GM18511 (cell line): ENCODE data around the gene PCDHGB4.
A peak's percentile ranks its signal among the peaks of the same experiment; 100 is the strongest.
"Not testable (repeated sequence)": the region's sequence is repeated elsewhere in the genome, so short reads cannot be mapped to it uniquely, and the experiment has no call there.

Experiments
- ATAC-seq: cut with Tn5 transposase; IDR thresholded peaks from one replicate; pipeline ENCODE4 v1.9.1; 2021; ENCODE audit warnings: mild to moderate bottlenecking, moderate library complexity; ENCODE audit not compliant: unreplicated experiment

The PCDHGB4 gene

DNA sequence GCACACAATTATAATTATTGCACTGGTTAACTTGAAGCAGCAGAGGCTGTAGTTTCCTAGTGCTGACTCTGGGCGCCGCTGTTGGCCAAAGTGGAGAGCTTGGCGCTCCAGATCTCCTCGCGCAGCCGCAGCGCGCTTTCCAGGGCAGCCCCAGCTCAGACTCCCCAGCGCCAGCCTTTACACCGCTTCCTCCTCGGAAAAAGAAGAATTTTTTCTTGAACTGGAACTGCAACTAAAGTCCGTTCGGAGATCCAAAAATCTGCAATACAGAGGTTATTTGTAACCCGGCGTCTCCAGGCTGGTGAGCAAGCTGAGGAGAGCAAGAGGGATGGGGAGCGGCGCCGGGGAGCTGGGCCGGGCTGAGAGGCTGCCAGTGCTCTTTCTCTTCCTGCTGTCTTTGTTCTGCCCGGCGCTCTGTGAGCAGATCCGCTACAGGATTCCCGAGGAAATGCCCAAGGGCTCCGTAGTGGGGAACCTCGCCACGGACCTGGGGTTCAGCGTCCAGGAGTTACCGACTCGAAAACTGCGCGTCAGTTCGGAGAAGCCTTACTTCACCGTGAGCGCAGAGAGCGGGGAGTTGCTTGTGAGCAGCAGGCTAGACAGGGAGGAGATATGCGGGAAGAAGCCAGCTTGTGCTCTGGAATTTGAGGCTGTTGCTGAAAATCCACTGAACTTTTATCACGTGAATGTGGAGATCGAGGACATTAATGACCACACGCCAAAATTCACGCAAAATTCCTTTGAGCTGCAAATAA, at the start of gene PCDHGB4:
Gene PCDHGB4, plus strand, starts transcription at position 142 of the 755 bp plus-strand sequence. Its CDS starts 187 bp downstream, at position 329.
- peak; percentile 97 for ATAC-seq

DNA sequence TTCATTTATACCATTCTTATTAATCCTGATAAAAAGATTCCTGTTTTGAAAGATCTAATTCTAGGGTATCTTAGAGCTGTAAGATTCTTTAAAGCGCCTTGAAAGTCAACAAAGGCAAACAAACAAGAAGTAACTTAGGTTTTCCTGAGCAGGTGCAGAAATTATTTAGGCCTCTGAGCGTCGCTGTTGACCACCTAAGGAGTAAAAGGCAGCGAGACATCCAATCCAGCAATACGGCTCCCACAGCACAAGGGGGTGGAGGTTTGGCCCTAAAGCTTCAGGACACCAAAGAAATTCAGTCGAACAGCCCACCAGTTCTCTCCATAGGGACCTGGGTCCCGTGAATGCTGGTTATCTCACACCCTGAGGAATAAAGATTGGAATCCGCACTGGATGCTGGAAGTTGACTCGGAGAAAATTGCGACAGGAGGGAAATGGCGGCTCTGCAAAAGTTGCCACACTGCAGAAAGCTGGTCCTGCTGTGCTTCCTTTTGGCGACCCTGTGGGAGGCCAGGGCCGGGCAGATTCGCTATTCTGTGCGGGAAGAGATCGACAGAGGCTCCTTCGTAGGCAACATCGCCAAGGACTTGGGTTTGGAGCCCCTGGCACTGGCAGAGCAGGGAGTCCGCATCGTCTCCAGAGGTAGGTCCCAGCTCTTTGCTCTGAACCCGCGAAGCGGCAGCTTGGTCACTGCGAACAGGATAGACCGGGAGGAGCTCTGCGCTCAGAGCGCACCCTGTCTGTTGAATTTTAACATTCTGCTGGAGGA, 48.8 kb upstream of the PCDHGB4 start, which contains the start of gene PCDHGA2:
Gene PCDHGA2, plus strand, starts transcription at position 223 of the 769 bp plus-strand sequence.
- no peak for ATAC-seq

GRCh38 chr5:141340781-141341354, 46.6 kb upstream of the PCDHGB4 start:
- not testable (repeated sequence) for ATAC-seq

DNA sequence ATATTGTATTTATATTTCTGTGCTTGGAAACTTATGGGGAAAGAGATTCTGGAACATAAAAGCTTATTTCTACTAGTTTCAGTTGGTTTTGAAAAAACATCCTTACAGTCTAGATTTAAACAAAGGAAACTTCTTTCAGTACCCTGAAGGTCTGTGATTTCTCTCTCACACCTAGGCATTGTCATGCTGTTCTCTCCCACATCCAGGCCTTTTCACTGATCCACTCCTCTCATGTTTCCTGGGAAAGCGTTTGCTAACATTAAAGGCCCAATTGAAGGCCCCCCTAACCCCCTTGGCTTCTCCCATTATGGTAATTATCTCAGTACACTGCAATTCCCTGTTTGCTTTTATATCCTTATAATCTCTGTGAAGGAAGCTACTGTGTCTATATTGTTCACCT, 44.7 kb upstream of the PCDHGB4 start:
- no peak for ATAC-seq

GRCh38 chr5:141343242-141343952, 44.1 kb upstream of the PCDHGB4 start, which contains the start of gene PCDHGA3:
TSS of gene PCDHGA3 (plus strand) at chr5:141343829. CDS start at chr5:141344034, 205 bp downstream.
- no peak for ATAC-seq

DNA sequence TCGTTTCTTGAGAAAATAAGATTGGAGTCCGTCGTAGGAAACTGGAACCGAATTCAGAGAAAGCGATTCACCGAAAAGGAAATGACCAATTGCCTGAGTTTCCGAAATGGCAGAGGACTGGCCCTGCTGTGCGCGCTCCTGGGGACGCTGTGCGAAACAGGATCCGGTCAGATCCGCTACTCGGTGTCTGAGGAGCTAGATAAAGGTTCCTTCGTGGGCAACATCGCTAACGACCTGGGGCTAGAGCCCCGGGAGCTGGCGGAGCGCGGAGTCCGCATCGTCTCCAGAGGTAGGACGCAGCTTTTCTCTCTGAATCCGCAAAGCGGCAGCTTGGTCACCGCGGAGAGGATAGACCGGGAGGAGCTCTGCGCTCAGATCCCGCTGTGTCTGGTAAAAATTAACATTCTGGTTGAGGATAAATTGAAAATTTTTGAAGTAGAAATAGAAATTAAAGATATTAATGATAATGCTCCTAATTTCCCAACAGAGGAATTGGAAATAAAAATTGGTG, 43.5 kb upstream of the PCDHGB4 start:
- no peak for ATAC-seq

GRCh38 chr5:141345327-141345726, 42.2 kb upstream of the PCDHGB4 start:
- no peak for ATAC-seq

- ATAC-seq = not testable (repeated sequence)
Observed at GRCh38 chr5:141346017-141346416, 41.5 kb upstream of the PCDHGB4 start.

- ATAC-seq = peak; percentile 87
Observed at GRCh38 chr5:141349917-141350619, 37.4 kb upstream of the PCDHGB4 start, which contains the start of gene PCDHGB1. TSS of gene PCDHGB1 (plus strand) at chr5:141350099. CDS start at chr5:141350261, 162 bp downstream.

DNA sequence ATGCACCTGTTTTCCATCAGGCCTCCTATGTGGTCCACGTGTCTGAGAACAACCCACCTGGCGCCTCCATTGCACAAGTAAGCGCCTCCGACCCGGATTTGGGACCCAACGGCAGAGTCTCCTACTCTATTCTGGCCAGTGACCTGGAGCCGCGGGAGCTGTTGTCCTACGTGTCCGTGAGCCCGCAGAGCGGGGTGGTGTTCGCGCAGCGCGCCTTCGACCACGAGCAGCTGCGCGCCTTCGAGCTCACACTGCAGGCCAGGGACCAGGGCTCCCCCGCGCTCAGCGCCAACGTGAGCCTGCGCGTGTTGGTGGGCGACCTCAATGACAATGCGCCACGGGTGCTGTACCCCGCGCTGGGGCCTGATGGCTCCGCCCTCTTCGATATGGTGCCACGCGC, 35.9 kb upstream of the PCDHGB4 start:
- no peak for ATAC-seq

GRCh38 chr5:141354900-141355469, 32.5 kb upstream of the PCDHGB4 start, which contains the start of gene PCDHGA4:
TSS of gene PCDHGA4 (plus strand) at chr5:141355021. CDS start at chr5:141355108, 87 bp downstream.
- no peak for ATAC-seq

GRCh38 chr5:141355641-141356040, 31.9 kb upstream of the PCDHGB4 start:
- no peak for ATAC-seq

GRCh38 chr5:141356133-141356532, 31.4 kb upstream of the PCDHGB4 start:
- no peak for ATAC-seq

DNA sequence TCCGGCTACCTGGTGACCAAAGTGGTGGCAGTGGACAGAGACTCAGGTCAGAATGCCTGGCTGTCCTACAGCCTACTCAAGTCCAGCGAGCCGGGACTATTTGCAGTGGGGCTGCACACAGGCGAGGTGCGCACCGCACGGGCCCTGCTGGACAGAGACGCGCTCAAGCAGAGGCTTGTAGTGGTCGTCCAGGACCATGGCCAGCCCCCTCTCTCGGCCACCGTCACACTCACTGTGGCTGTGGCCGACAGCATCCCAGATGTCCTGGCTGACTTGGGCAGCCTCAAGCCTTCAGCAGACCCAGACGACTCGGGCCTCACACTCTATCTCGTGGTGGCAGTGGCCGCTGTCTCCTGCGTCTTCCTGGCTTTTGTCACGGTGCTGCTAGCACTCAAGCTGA, 30.5 kb upstream of the PCDHGB4 start:
- no peak for ATAC-seq

- peak; percentile 91 for ATAC-seq
Observed at GRCh38 chr5:141359790-141360426, 27.6 kb upstream of the PCDHGB4 start, which contains the start of gene PCDHGB2. TSS of gene PCDHGB2 (plus strand) at chr5:141359994. CDS start at chr5:141360136, 142 bp downstream.

- ATAC-seq = no peak
Observed at GRCh38 chr5:141360685-141361084, 26.8 kb upstream of the PCDHGB4 start.

GRCh38 chr5:141362719-141363118, 24.8 kb upstream of the PCDHGB4 start:
- ATAC-seq = no peak

GRCh38 chr5:141363952-141364660, 23.4 kb upstream of the PCDHGB4 start, which contains the start of gene PCDHGA5:
TSS of gene PCDHGA5 (plus strand) at chr5:141364162. CDS start at chr5:141364331, 169 bp downstream.
- no peak for ATAC-seq
